GM18526 (cell line): ENCODE measurements around the gene ARL3.

Source experiments
- POLR2A ChIP-seq: IDR thresholded peaks from 3 replicates; pipeline ENCODE4 v1.6.1; 2011; ENCODE audit not compliant: insufficient read length; ENCODE audit errors: extremely low read depth

The ARL3 gene

GRCh38 chr10:102720337-102720736 lies 6.1 kb upstream of the ARL3 start:
- no peak for TF ChIP-seq POLR2A

- no peak for TF ChIP-seq POLR2A
Observed at GRCh38 chr10:102718220-102718619, 4.0 kb upstream of the ARL3 start.

GRCh38 chr10:102715880-102716279 lies 1.7 kb upstream of the ARL3 start:
- no peak for TF ChIP-seq POLR2A

- peak; percentile 72 for TF ChIP-seq POLR2A
Observed at GRCh38 chr10:102714621-102715455, 641 bp upstream of the ARL3 start, which contains the start of gene SFXN2. Gene SFXN2, plus strand, starts transcription at chr10:102714636. Its CDS starts 12,001 bp downstream, at chr10:102726637.

- peak; percentile 56 for TF ChIP-seq POLR2A
Observed at GRCh38 chr10:102713539-102713813, 721 bp downstream of the ARL3 start.

GRCh38 chr10:102712843-102713538 lies 1.2 kb downstream of the ARL3 start:
- no peak for TF ChIP-seq POLR2A

GRCh38 chr10:102712089-102712488 lies 2.1 kb downstream of the ARL3 start:
- TF ChIP-seq POLR2A = peak; percentile 17

GRCh38 chr10:102710609-102711008 lies 3.6 kb downstream of the ARL3 start:
- TF ChIP-seq POLR2A = no peak

- TF ChIP-seq POLR2A = no peak
Observed at GRCh38 chr10:102705531-102705930, 8.7 kb downstream of the ARL3 start.

- no peak for TF ChIP-seq POLR2A
Observed at GRCh38 chr10:102704915-102705314, 9.3 kb downstream of the ARL3 start.

- no peak for TF ChIP-seq POLR2A
Observed at GRCh38 chr10:102702742-102703141, 11.5 kb downstream of the ARL3 start.

- no peak for TF ChIP-seq POLR2A
Observed at GRCh38 chr10:102701796-102702195, 12.4 kb downstream of the ARL3 start.

GRCh38 chr10:102701272-102701671 lies 12.9 kb downstream of the ARL3 start:
- TF ChIP-seq POLR2A = no peak

- no peak for TF ChIP-seq POLR2A
Observed at GRCh38 chr10:102698894-102699293, 15.3 kb downstream of the ARL3 start.

- TF ChIP-seq POLR2A = no peak
Observed at GRCh38 chr10:102696736-102697135, 17.5 kb downstream of the ARL3 start.

- TF ChIP-seq POLR2A = no peak
Observed at GRCh38 chr10:102691285-102692066, 22.7 kb downstream of the ARL3 start.
